Astrocyte of the cerebellum (primary cell): ENCODE measurements around the gene DUOXA2.

Experiments used
- DNase-seq: peaks from one replicate; pipeline ENCODE4 v3.0.0-alpha.2; 2011; ENCODE audit warnings: low read depth
- H3K4me3 ChIP-seq: 2 replicates; pipeline ENCODE4 v1.5.1; 2011; ENCODE audit warnings: mild to moderate bottlenecking, low read depth, low read length, moderate library complexity
- in situ Hi-C: cut with HindIII; loops from 2 replicates; pipeline ENCODE4 v1.10.0; 2017; ENCODE audit warnings: low sequenced_read_pairs
- TF ChIP-seq, protein P1 (sequence below): IDR thresholded peaks from 2 replicates; pipeline ENCODE4 v1.5.1; 2012; ENCODE audit warnings: low read length, low read depth, moderate library complexity, mild to moderate bottlenecking; ENCODE audit errors: missing control alignments

The DUOXA2 gene

GRCh38 chr15:45106002-45106790 is 7.9 kb upstream of the DUOXA2 start:
- no peak overlapping the region for H3K4me3 ChIP-seq
- DNase-seq, result no peak
- in situ Hi-C loops, result no loop called here
- TF ChIP-seq, protein P1, sequence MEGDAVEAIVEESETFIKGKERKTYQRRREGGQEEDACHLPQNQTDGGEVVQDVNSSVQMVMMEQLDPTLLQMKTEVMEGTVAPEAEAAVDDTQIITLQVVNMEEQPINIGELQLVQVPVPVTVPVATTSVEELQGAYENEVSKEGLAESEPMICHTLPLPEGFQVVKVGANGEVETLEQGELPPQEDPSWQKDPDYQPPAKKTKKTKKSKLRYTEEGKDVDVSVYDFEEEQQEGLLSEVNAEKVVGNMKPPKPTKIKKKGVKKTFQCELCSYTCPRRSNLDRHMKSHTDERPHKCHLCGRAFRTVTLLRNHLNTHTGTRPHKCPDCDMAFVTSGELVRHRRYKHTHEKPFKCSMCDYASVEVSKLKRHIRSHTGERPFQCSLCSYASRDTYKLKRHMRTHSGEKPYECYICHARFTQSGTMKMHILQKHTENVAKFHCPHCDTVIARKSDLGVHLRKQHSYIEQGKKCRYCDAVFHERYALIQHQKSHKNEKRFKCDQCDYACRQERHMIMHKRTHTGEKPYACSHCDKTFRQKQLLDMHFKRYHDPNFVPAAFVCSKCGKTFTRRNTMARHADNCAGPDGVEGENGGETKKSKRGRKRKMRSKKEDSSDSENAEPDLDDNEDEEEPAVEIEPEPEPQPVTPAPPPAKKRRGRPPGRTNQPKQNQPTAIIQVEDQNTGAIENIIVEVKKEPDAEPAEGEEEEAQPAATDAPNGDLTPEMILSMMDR, result no peak

GRCh38 chr15:45107941-45108630 is 6.0 kb upstream of the DUOXA2 start:
- TF ChIP-seq, protein P1, result no peak
- no peak overlapping the region for H3K4me3 ChIP-seq
- in situ Hi-C loops, result no loop called here
- DNase-seq, result no peak

DNA sequence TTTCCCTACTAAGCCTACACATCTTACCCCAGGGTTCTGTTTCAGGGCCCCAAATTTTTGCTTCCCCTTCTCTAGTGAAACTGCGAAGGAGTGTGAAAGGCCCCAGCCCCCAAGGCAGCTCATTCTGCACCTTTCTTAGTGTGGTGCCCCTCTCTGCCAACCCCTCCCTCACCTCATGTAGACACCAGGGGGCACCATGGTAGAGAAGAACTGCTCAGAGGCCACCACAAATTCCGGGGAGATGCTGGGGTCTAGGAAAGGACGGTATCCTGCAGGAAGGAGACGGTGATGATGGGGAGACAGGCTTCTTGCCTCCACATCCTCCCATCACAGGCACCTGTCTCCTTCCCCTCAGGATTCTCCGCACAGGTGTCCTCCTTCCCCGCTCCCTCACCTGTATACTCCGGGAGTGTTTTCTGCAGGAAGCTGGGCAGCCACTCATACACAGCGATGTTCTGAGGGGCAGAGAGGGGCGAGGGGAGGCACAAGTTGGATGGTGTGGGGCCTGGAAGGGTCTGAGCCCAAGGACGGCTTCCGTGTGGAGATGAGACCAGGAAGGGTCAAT is 3.8 kb upstream of the DUOXA2 start:
- TF ChIP-seq, protein P1, result no peak
- H3K4me3 ChIP-seq, result no peak overlapping the region
- no peak for DNase-seq
- in situ Hi-C loops, result no loop called here

- DNase-seq, result no peak
- in situ Hi-C loops, result no loop called here
- no peak overlapping the region for H3K4me3 ChIP-seq
- TF ChIP-seq, protein P1, result no peak
These were observed 2.6 kb upstream of the DUOXA2 start for GRCh38 chr15:45111390-45112142.

GRCh38 chr15:45112143-45112590 is 2.0 kb upstream of the DUOXA2 start:
- no peak overlapping the region for H3K4me3 ChIP-seq
- TF ChIP-seq, protein P1, result no peak
- in situ Hi-C loops, result no loop called here
- DNase-seq, result no peak

DNA sequence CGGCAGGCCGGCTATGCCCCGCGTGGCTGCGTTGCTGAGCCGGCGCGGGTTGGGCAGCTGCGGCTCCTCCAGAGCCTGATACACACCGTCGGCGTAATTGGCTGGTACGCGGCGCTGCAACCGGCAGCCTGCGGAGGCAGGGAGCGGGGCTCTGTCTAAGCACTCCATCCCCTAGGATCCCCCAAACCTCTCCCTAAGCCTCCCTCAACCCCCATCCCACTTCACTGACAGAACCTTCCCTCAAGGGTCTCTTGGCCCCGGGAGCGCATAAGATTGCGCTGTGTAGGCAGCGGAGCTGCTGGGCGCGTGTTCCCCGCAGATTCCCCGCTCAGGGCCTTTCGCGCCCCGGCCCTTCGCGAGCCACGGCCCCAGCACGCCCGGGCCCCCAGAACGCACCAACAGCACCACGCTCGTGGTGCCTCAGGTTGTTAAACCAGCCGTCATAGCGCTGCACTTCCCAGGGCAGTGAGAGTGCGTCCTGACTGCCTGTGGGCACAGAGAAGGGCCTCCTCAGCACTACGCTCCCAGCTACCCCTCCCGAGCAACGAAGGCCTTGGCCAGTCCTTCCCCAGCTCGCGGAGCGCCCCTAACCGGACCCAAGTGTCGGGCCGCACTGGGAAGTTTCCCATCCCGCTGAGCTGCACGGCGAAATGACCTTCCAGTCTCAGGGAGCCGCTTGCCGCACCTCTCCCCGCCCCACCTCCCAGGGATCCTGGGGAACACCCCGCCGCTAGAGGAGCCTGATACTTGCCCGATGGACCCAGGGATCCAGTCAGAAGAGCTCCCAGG is 1.3 kb upstream of the DUOXA2 start:
- in situ Hi-C loops, result no loop called here
- TF ChIP-seq, protein P1, result no peak
- DNase-seq, result no peak
- no peak overlapping the region for H3K4me3 ChIP-seq
